Heart right ventricle (tissue), 16 donors: Measurements from ENCODE around the gene IRAK3. TPM values are rescaled to one million over a fixed set of nuclear protein-coding genes. Genes with fewer than 3 reads are reported as not detected.
A peak's percentile ranks its signal among the peaks of the same experiment; 100 is the strongest.
"Not testable (repeated sequence)": the region's sequence is repeated elsewhere in the genome, so short reads cannot be mapped to it uniquely, and the experiment has no call there.

ENCODE experiments used
- ATAC-seq, 8 donors: fragments of 200-7000 bp; cut with Tn5 transposase; one replicate each; pipeline ENCODE4 v1.9.1; 2020; ENCODE audit warnings: mild to moderate bottlenecking in 8 of 8, moderate library complexity in 8 of 8, moderate number of reproducible peaks in 1 of 8
- DNase-seq, 2 donors: peaks; one replicate each; pipeline ENCODE4 v3.0.0-alpha.2; 2020
- H3K27ac ChIP-seq, 10 donors: fragments of 200-600 bp; sonication (generic) in 2 of 10; one replicate each; pipeline versions ENCODE4 v1.5.0 to v1.8.0; 2020 to 2022; ENCODE audit warnings: mild to moderate bottlenecking in 3 of 10
- H3K27me3 ChIP-seq, 7 donors: fragments of 200-600 bp; one replicate each; pipeline ENCODE4 v1.8.0; 2021 to 2022; ENCODE audit warnings: mild to moderate bottlenecking in 2 of 7
- H3K36me3 ChIP-seq, 9 donors: fragments of 200-600 bp; sonication (generic) in 1 of 9; one replicate each; pipeline versions ENCODE4 v1.5.0 to v1.8.0; 2020 to 2022; ENCODE audit warnings: mild to moderate bottlenecking in 2 of 9
- H3K4me1 ChIP-seq, 9 donors: fragments of 200-600 bp; sonication (generic) in 1 of 9; one replicate each; pipeline versions ENCODE4 v1.5.0 to v1.8.0; 2020 to 2022; ENCODE audit warnings: mild to moderate bottlenecking in 4 of 9
- H3K4me3 ChIP-seq, 10 donors: fragments of 200-600 bp; sonication (generic) in 2 of 10; one replicate each; pipeline versions ENCODE4 v1.5.0 to v1.8.0; 2020 to 2022; ENCODE audit warnings: mild to moderate bottlenecking in 7 of 10, moderate library complexity in 2 of 10
- H3K9me3 ChIP-seq, 11 donors: fragments of 200-600 bp in 10 of 11; sonication (generic) in 2 of 11; one replicate each; pipeline versions ENCODE4 v1.5.0 to v1.8.0; 2013 to 2022; ENCODE audit warnings: mild to moderate bottlenecking in 2 of 11, control low read depth in 1 of 11, moderate library complexity in 1 of 11
- WGBS, 2 donors: extraction: QIAGEN DNeasy Blood & Tissue Kit; methylation state at CpG; one replicate each; pipeline ENCODE4 v1.1.7; 2013; ENCODE audit warnings: inconsistent platforms in 1 of 2; 5-methylcytosine and 5-hydroxymethylcytosine counted together
- intact Hi-C, 10 donors: fragments of 100-400 bp; cut with DNase I; formaldehyde crosslinking; loops; one replicate each; pipeline versions ENCODE4 v1.11.1 to v1.14.2; 2022
- polyA plus RNA-seq, 2 donors: library from polyadenylated mRNA; stranded (reverse); fragments of 200-250 nt; gene quantifications; one replicate each; pipeline ENCODE4 v1.2.3, GENCODE V29; 2013
- total RNA-seq, 10 donors: library from RNA; stranded (reverse); fragmentation: NEBNext Ultra II Directional in 3 of 10; extraction: Animal tissue kit (Norgen Biotek cat#: 25700) in 3 of 10; gene quantifications; one replicate each; pipeline versions ENCODE4 v1.2.1 to v1.2.4, GENCODE V29; 2021 to 2023
- TF ChIP-seq, protein P1 (sequence below), 9 donors: fragments of 200-600 bp; sonication (generic) in 2 of 9; IDR thresholded peaks; one replicate each; pipeline versions ENCODE4 v1.5.0 to v1.8.0; 2021 to 2022; ENCODE audit warnings: antibody characterized with exemption in 9 of 9, mild to moderate bottlenecking in 5 of 9, moderate library complexity in 1 of 9
- donor health status: Arrhythmogenic right ventricular cardiomyopathy.
- donor health status: ischemic (EF 13 %, LVEDD 7.1; RV severe dilation, severe dysfunction).
- donor health status: healthy with polysubstance abuse.
- donor health status: DM: no; HTN: yes; CAD: no.
- donor health status: DM: no; HTN: no; CAD: no.
- donor health status: ischemic (EF 25% LVEDD 6.9; RV normal size, moderate dysfunction).
- donor health status: ischemic (EF 25% LVEDD 5.7; RV mildly dilated, moderate dysfunction).
- donor health status: healthy.
- donor health status: DM: yes; HTN: yes; CAD: no.
- donor health status: Ischemic cardiomyopathy.
- donor health status: ischemic (EF 35%, LVEDD 5.7; RV mildly dilated, moderate dysfunction).
- donor health status: nonischemic (EF 11% LVEDD 7.7; RV severe dilation, severe dysfunction).
- donor health status: DM: yes; HTN: yes; CAD: no.
- donor health status: PGD.
- donor health status: ischemic (EF 29% LVEDD 5.4; RV normal size, mild dysfunction).
- donor health status: nonischemic (EF 23%, LVEDD 6.1; RV moderate dilation, normal function).

IRAK3 gene
- total and polyA plus RNA-seq, 12 donors, result 2.8 to 9.3 (median 4.3) TPM

DNA sequence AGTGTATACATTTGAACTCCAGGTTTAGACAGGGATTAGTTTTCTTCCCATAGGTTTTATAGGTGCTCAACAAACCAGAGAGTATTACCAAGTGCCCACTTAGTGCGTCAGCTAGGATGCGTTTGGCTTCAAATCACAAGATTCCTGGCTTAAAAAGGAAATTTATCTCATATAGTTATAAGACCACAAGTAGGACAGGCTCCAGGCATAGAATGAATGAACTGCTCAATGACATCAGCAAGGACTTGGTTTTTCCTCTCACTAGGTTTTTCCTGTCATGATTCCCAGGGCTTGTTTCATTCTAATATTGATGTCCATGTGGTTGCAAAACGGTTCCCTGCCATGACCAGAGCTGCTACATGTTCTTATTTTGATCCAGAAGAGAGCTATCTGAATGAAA lies 6.1 kb upstream of the IRAK3 start:
- H3K4me3 ChIP-seq, result no peak overlapping the region
- peaks cover 0 to 2% (median 0%) of the 10 kb centered on the region in 11 donors for H3K9me3 ChIP-seq
- peaks cover 0 to 7% (median 0%) of the 10 kb centered on the region in 9 donors for H3K4me1 ChIP-seq
- DNase-seq, result no peak
- H3K36me3 ChIP-seq, result no peaks in the 10 kb centered on the region
- TF ChIP-seq, protein P1, sequence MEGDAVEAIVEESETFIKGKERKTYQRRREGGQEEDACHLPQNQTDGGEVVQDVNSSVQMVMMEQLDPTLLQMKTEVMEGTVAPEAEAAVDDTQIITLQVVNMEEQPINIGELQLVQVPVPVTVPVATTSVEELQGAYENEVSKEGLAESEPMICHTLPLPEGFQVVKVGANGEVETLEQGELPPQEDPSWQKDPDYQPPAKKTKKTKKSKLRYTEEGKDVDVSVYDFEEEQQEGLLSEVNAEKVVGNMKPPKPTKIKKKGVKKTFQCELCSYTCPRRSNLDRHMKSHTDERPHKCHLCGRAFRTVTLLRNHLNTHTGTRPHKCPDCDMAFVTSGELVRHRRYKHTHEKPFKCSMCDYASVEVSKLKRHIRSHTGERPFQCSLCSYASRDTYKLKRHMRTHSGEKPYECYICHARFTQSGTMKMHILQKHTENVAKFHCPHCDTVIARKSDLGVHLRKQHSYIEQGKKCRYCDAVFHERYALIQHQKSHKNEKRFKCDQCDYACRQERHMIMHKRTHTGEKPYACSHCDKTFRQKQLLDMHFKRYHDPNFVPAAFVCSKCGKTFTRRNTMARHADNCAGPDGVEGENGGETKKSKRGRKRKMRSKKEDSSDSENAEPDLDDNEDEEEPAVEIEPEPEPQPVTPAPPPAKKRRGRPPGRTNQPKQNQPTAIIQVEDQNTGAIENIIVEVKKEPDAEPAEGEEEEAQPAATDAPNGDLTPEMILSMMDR (IDR thresholded peaks at IDR 0.05), result no peak
- no peak for ATAC-seq
- H3K27me3 ChIP-seq, result peaks cover 0 to 4% (median 0%) of the 10 kb centered on the region in 7 donors
- intact Hi-C loops, result loop anchor here in 1 of 10 donors (10.0 kb wide), 1 partner anchor 52 kb away; no protein-coding TSS in a partner anchor
- 78 to 80% methylated on average over 3 of the region's 3 CpGs for WGBS, 2 donors
- no peak overlapping the region for H3K27ac ChIP-seq

DNA sequence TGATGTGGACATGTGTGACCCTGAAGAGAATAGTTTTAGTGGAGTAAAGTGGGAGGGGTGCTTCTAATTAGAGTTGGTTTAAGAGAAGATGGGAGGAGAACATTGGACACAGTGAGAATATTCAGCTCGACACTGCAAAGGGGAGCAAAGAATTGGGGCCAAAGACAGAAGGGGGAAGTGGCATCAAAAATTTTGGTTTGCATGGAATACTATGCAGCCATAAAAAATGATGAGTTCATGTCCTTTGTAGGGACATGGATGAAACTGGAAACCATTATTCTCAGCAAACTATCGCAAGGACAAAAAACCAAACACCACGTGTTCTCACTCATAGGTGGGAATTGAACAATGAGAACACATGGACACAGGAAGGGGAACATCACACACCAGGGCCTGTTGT lies 4.2 kb upstream of the IRAK3 start:
- peaks cover 0 to 17% (median 2%) of the 10 kb centered on the region in 9 donors for H3K4me1 ChIP-seq
- H3K4me3 ChIP-seq, ATAC-seq, H3K36me3 ChIP-seq, H3K9me3 ChIP-seq, H3K27me3 ChIP-seq, DNase-seq, H3K27ac ChIP-seq: not testable (repeated sequence)
- 92 to 96% methylated on average over 2 of the region's 3 CpGs for WGBS, 2 donors
- intact Hi-C loops, result loop anchor here in 1 of 10 donors (10.0 kb wide), 1 partner anchor 50 kb away; no protein-coding TSS in a partner anchor

DNA sequence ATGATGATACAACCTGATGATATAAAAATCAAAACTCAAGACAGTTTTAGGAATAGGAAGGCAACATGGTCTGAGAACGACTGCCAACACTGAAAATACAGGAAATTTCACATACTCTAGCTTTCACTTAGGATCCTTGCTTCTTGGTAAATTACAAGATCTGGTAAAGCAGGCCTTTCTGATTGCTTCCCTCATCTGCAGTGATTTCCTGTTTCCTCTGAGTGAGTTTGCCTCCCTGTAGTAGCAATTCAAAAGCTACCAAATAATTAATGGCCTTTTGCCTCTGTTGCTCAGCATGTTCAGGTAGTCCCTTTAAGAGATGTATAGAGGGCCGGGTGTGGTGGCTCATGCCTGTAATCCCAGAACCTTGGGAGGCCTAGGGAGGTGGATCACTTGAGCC lies 2.0 kb upstream of the IRAK3 start:
- WGBS, 2 donors, result 69 to 83% methylated on average over 2 of the region's 2 CpGs

DNA sequence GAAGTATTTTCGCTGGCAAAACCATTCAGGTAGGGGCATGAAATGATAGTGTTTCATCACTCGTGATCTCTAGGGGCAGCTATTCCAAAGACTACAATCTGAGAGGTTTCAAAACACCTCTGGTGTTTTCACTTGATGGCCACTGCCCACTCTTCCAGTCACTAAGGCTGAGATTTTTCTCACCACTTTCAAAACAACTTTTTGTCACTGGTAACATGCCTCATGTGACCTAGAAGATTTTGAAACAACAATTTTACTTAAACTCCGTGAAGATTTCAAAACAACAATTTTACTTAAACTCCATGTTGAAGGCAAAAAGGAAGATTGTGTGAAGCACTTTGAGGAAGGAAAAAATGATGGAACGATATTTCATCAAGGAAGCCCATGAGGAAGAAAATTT lies 1.2 kb upstream of the IRAK3 start:
- Histone ChIP-seq H3K27ac (peak overlapping the region in 5 of 10 donors; percentile 20 to 95 (median 37)), H3K27me3 (peaks cover 0 to 8% (median 3%) of the 10 kb centered on the region in 7 donors), H3K9me3 (no peaks in the 10 kb centered on the region), H3K36me3 (no peaks in the 10 kb centered on the region), H3K4me1 (peaks cover 0 to 44% (median 18%) of the 10 kb centered on the region in 9 donors), H3K4me3 (no peak overlapping the region)
- TF ChIP-seq, protein P1 (IDR thresholded peaks at IDR 0.05), result no peak
- intact Hi-C loops, result loop anchor here in 2 of 10 donors (2.0 to 10.0 kb wide), 2 partner anchors 17 to 47 kb away; no protein-coding TSS in a partner anchor
- WGBS, 2 donors, result 94 to 95% methylated on average over 4 of the region's 4 CpGs
- DNase-seq (no peak), ATAC-seq (no peak)

More for the DNA sequence above, 2.0 kb upstream of the IRAK3 start:
- no peak for DNase-seq
- ATAC-seq, result no peak
- H3K36me3 ChIP-seq, result no peaks in the 10 kb centered on the region
- peaks cover 0 to 8% (median 3%) of the 10 kb centered on the region in 7 donors for H3K27me3 ChIP-seq
- H3K4me3 ChIP-seq, result no peak overlapping the region
- TF ChIP-seq, protein P1 (IDR thresholded peaks at IDR 0.05), result no peak
- peak overlapping the region in 5 of 10 donors; percentile 20 to 95 (median 37) for H3K27ac ChIP-seq
- peaks cover 0 to 36% (median 18%) of the 10 kb centered on the region in 9 donors for H3K4me1 ChIP-seq
- intact Hi-C loops, result loop anchor here in 1 of 10 donors (10.0 kb wide), 1 partner anchor 48 kb away; no protein-coding TSS in a partner anchor
- H3K9me3 ChIP-seq, result no peaks in the 10 kb centered on the region

DNA sequence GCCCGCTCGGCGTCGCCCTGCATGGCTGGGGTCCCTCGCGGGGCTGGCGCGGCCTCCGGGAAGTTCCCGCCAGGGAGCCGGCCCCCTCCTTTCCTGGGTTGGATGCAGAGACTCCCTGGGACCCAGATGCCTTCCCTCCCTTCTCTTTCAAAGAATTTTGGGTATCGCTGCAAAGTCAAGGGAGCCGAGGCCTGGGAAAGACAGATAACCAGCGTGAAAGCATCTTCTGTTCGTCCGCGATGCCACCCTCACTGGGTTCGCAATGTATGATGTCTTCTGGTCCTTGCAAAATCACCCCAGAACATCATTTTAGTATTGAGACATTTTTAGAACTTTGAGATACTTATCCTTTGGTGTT lies 451 bp downstream of the IRAK3 start:
- DNase-seq (no peak), ATAC-seq (peak in 3 of 8 donors; percentile 2 to 37 (median 29))
- peak overlapping the region; percentile 1 to 73 (median 62) for H3K4me3 ChIP-seq
- WGBS, 2 donors, result 15 to 17% methylated on average over 18 of the region's 18 CpGs
- peaks cover 0 to 8% (median 3%) of the 10 kb centered on the region in 7 donors for H3K27me3 ChIP-seq
- intact Hi-C loops, result loop anchor here in 3 of 10 donors (1.0 to 10.0 kb wide), 3 partner anchors 19 to 45 kb away; partner anchors contain the start of gene TMBIM4 (in 1 of the 3)
- peaks cover 0 to 55% (median 18%) of the 10 kb centered on the region in 9 donors for H3K4me1 ChIP-seq
- no peaks in the 10 kb centered on the region for H3K36me3 ChIP-seq
- H3K27ac ChIP-seq, result peak overlapping the region; percentile 80 to 99 (median 92)
- H3K9me3 ChIP-seq, result no peaks in the 10 kb centered on the region
- TF ChIP-seq, protein P1 (IDR thresholded peaks at IDR 0.05), result no peak
